Activated CD8-positive, alpha-beta memory T cell treated with anti-CD3 and anti-CD28 coated beads for 36 hours (primary cell): ENCODE data around the gene MFAP1. TPM values are rescaled to one million over a fixed set of nuclear protein-coding genes. Genes with fewer than 3 reads are reported as not detected.

Source experiments
- CTCF ChIA-PET: fragments of 350-600 bp; sonication (Branson Sonifier 250); formaldehyde crosslinking; loops from one replicate; lab custom pipeline; 2021; ENCODE audit warnings: antibody characterized with exemption; lab: Charles Lee
- POLR2A ChIA-PET: fragments of 350-600 bp; sonication (Branson Sonifier 250); formaldehyde crosslinking; loops from one replicate; lab custom pipeline; 2021; ENCODE audit warnings: antibody characterized with exemption; lab: Charles Lee
- total RNA-seq, 2 experiments: library from RNA; stranded (reverse); gene quantifications; one replicate each; pipeline ENCODE4 v1.2.3, GENCODE V29; 2021

Gene MFAP1
- total RNA-seq, 2 experiments from 2014 or later = 51.2 to 54.1 TPM

GRCh38 chr15:43792761-43793476 lies 31.6 kb downstream of the MFAP1 start:
- CTCF ChIA-PET = interaction anchor here (0.5 to 1.1 kb wide), 2 partner anchors 17 kb away, joined by 3 read pairs; no protein-coding TSS in a partner anchor
- POLR2A ChIA-PET = interaction anchor here (1.0 to 1.1 kb wide), 3 partner anchors 32 to 43 kb away, joined by 4 to 5 read pairs (median 4); partner anchors contain the start of gene MFAP1

GRCh38 chr15:43791993-43792760 lies 32.3 kb downstream of the MFAP1 start, which contains the start of gene SERF2:
Gene SERF2, plus strand, starts transcription at chr15:43792320. Its CDS starts 57 bp downstream, at chr15:43792377.
- CTCF ChIA-PET = interaction anchor here (1.0 to 1.1 kb wide), 2 partner anchors 8 to 18 kb away, joined by 3 read pairs; partner anchors contain the start of genes HYPK and SERINC4
- POLR2A ChIA-PET = interaction anchor here (0.6 to 1.3 kb wide), 7 partner anchors 8 to 42 kb away, joined by 3 to 7 read pairs (median 4); partner anchors contain the start of genes ELL3, HYPK, MFAP1 and SERINC4

- ChIA-PET POLR2A (interaction anchor here (0.6 kb wide), 1 partner anchor 41 kb away, joined by 6 read pairs; no protein-coding TSS in a partner anchor), CTCF (interaction anchor here (0.6 to 2.6 kb wide), 3 partner anchors 11 to 19 kb away, joined by 4 to 11 read pairs (median 8); partner anchors contain the start of gene ELL3)
These were observed 35.1 kb downstream of the MFAP1 start for GRCh38 chr15:43789409-43789808.

GRCh38 chr15:43779016-43779415 lies 45.5 kb downstream of the MFAP1 start:
- ChIA-PET CTCF (interaction anchor here (0.6 kb wide), 1 partner anchor 10 kb away, joined by 4 read pairs; no protein-coding TSS in a partner anchor), POLR2A (interaction anchor here (0.6 to 0.7 kb wide), 2 partner anchors 10 to 19 kb away, joined by 5 to 18 read pairs; no protein-coding TSS in a partner anchor)

- CTCF ChIA-PET = interaction anchor here (0.7 to 2.8 kb wide), 6 partner anchors 8 to 50 kb away, joined by 3 to 11 read pairs (median 4); partner anchors contain the start of gene MFAP1
- POLR2A ChIA-PET = interaction anchor here (0.6 to 1.2 kb wide), 5 partner anchors 14 to 53 kb away, joined by 3 to 5 read pairs (median 4); partner anchors contain the start of gene PDIA3
These were observed 47.1 kb downstream of the MFAP1 start for GRCh38 chr15:43777267-43777914.

- CTCF ChIA-PET = interaction anchor here (0.5 to 2.8 kb wide), 7 partner anchors 9 to 50 kb away, joined by 3 to 11 read pairs (median 3); partner anchors contain the start of gene MFAP1
These were observed 47.7 kb downstream of the MFAP1 start, which contains the start of gene ELL3 for GRCh38 chr15:43776718-43777266. Gene ELL3, minus strand, starts transcription at chr15:43776966. Its CDS starts 65 bp downstream, at chr15:43776901.

GRCh38 chr15:43776101-43776717 lies 48.3 kb downstream of the MFAP1 start:
- ChIA-PET CTCF (interaction anchor here (0.5 to 2.8 kb wide), 6 partner anchors 13 to 75 kb away, joined by 3 to 11 read pairs (median 4); partner anchors contain the start of gene MFAP1), POLR2A (interaction anchor here (0.5 to 1.2 kb wide), 9 partner anchors 15 to 54 kb away, joined by 3 to 5 read pairs (median 4); partner anchors contain the start of genes HYPK, PDIA3 and SERINC4)

More at GRCh38 chr15:43776718-43777266, 47.7 kb downstream of the MFAP1 start, which contains the start of gene ELL3:
- POLR2A ChIA-PET = interaction anchor here (0.5 to 1.2 kb wide), 9 partner anchors 15 to 54 kb away, joined by 3 to 5 read pairs (median 4); partner anchors contain the start of genes HYPK, PDIA3 and SERINC4

GRCh38 chr15:43775411-43775965 lies 49.0 kb downstream of the MFAP1 start:
- CTCF ChIA-PET = interaction anchor here (0.6 to 2.8 kb wide), 3 partner anchors 13 to 74 kb away, joined by 3 to 11 read pairs (median 4); no protein-coding TSS in a partner anchor
- POLR2A ChIA-PET = interaction anchor here (0.6 kb wide), 2 partner anchors 8 to 55 kb away, joined by 4 read pairs; no protein-coding TSS in a partner anchor

GRCh38 chr15:43774062-43774461 lies 50.4 kb downstream of the MFAP1 start:
- CTCF ChIA-PET = no interaction called here
- POLR2A ChIA-PET = no interaction called here

- ChIA-PET CTCF (no interaction called here), POLR2A (no interaction called here)
These were observed 51.9 kb downstream of the MFAP1 start for GRCh38 chr15:43772624-43773023.

GRCh38 chr15:43771816-43772215 lies 52.7 kb downstream of the MFAP1 start:
- CTCF ChIA-PET = no interaction called here
- POLR2A ChIA-PET = no interaction called here

- ChIA-PET POLR2A (interaction anchor here (0.6 kb wide), 1 partner anchor 46 kb away, joined by 4 read pairs; no protein-coding TSS in a partner anchor), CTCF (interaction anchor here (0.5 to 1.3 kb wide), 6 partner anchors 12 to 99 kb away, joined by 3 to 8 read pairs (median 3); no protein-coding TSS in a partner anchor)
These were observed 54.8 kb downstream of the MFAP1 start for GRCh38 chr15:43769584-43770228.

- ChIA-PET CTCF (no interaction called here), POLR2A (no interaction called here)
These were observed 60.6 kb downstream of the MFAP1 start for GRCh38 chr15:43763819-43764446.

GRCh38 chr15:43762824-43763223 lies 61.7 kb downstream of the MFAP1 start:
- ChIA-PET CTCF (no interaction called here), POLR2A (no interaction called here)
